SW 1271 (cell line): Measurements from ENCODE around the gene ZC3H12A.

Experiments
- DNase-seq, 2 experiments: peaks; one replicate each; lab custom pipeline; 2025; lab: John Stamatoyannopoulos, UW

Gene ZC3H12A

DNA sequence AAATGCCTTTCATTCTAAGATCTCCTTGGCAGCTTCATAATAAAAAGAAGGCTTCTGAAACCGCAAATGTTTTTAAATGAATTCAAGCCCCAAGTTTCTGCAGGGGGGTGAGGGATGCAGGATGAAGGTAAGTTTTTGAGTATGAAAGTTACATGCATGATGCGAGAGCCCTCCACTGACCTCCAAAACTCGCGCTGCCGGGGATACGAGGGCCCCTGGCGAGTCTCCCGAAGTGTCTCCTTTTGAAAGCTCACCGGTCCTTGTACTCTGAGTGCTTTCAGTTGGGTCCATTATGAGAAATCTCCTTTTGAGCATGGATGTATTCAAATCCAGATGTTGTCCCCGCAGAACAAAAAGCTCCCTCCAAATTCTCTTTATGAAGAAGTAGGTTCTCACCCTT, 18.9 kb upstream of the ZC3H12A start:
- DNase-seq, result no peak

GRCh38 chr1:37456614-37457013, 17.8 kb upstream of the ZC3H12A start:
- no peak for DNase-seq

DNA sequence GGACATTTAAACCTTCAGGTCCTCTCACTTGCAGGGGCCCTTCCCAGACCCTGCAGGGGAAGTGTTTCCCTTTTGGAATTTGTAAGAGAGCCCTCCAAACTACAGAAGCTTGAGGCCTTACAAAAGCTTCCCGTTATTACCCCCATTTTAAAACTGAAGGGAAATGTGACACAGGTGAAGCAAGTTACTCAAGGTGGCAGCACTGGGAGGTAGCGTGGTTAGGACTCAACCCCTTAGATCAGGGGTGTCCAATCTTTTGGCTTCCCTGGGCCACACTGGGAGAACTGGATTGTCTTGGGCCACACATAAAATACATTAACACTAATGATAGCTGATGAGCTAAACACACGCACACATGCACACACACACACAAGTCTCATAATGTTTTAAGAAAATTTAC, 15.8 kb upstream of the ZC3H12A start:
- no peak for DNase-seq

GRCh38 chr1:37461698-37462436, 12.5 kb upstream of the ZC3H12A start:
- DNase-seq, result no peak

- no peak for DNase-seq
Observed at GRCh38 chr1:37464443-37464842, 9.9 kb upstream of the ZC3H12A start.

GRCh38 chr1:37465593-37466517, 8.5 kb upstream of the ZC3H12A start:
- no peak for DNase-seq

GRCh38 chr1:37468037-37468436, 6.3 kb upstream of the ZC3H12A start:
- no peak for DNase-seq

- DNase-seq, result no peak
Observed at GRCh38 chr1:37469386-37469785, 5.0 kb upstream of the ZC3H12A start.

- DNase-seq, result peak in 1 of 2 experiments; percentile 73
Observed at GRCh38 chr1:37471345-37472231, 2.8 kb upstream of the ZC3H12A start.

DNA sequence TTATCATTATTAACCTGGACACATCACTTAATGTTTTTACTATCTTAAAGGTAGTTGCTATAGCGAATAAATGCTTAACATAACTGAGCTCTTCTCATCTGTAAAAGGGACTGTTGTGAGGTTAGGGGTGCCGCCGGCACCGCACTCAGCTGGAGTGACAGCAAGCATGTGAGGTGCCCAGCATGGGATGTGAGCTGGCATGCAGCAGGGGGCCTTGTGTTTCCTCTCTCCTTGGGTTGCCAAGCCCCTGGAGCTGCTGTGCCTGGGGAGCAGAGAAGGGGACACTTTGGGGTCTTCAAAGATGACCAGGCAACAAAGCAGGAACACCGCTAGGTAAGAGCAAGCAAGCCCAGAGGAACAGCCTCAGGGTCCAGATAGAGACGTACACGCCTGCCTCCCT, 2.1 kb upstream of the ZC3H12A start:
- DNase-seq, result no peak

- DNase-seq, result no peak
Observed at GRCh38 chr1:37472994-37473393, 1.4 kb upstream of the ZC3H12A start.

- DNase-seq, result peak in 1 of 2 experiments; percentile 30
Observed at GRCh38 chr1:37473431-37474045, 842 bp upstream of the ZC3H12A start.

DNA sequence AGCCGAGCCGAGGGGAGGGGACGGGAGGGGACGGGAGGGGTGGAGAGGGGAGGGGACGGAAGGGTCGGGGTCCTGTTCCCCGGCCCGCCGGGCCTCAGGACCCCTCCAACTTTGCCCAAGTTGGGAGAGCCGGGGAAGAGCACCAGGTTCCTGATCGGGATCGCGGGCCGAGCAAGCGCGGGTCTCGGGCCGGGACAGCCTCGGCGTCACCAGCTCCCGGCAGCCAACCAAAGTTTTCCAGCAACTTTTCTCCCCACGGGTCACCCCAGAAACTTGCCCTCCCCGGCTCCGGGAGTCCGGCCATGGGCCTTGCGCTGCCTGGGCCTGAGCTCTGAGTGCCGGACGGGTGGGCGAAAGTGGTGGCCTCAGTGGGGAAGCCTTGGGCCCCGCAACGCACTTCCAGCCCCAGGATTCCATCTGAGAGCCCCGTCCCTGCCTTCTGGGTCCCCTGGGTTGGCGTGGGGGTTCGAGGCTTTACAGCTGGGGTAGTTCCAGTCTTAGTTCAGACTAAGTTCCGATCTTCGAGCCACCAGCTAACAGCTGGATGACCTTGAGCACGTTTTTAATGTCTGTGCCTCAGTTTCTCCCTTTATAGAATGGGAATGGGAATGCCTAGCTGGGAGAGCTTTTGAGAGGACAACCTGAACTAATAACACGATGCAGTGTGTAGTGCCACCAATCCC, 458 bp downstream of the ZC3H12A start:
- DNase-seq, result no peak

DNA sequence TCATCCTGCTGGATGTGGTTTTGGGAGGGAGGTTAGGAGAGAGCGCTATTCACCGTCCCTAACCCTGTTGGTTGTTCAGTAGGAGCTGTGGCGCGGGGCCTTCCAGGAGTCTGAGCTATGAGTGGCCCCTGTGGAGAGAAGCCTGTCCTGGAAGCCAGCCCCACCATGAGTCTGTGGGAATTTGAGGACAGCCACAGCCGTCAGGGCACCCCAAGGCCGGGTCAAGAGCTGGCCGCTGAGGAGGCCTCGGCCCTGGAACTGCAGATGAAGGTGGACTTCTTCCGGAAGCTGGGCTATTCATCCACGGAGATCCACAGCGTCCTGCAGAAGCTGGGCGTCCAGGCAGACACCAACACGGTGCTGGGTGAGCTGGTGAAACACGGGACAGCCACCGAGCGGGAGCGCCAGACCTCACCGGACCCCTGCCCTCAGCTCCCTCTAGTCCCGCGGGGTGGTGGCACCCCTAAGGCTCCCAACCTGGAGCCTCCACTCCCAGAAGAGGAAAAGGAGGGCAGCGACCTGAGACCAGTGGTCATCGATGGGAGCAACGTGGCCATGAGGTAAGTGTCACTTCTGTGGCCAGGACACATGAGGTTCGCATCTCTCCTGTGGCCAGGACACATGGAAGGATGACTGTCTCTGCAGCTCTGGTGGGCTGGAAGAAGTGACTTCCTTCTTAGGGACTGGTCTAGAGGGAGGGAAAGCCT, 1.2 kb downstream of the ZC3H12A start:
- no peak for DNase-seq

DNA sequence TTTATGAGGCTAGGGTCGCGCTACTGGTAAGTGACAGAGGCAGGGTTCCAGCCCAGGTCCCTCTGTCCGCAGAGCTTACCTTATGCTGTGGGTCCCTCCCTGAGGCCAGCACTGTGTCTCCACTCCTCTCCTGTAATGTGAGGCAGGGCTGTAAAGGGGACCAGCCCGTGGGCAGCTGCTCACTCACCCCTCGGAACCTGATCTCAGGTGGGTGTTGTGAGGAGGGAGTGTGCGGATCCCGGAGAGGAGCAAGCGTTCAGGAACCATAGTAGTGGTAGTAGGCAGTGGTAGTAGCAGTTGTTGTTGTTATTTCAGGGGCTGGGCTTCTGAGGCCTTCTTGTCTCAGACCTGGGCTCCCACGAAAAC, 1.7 kb downstream of the ZC3H12A start:
- no peak for DNase-seq

GRCh38 chr1:37476460-37477197, 2.2 kb downstream of the ZC3H12A start:
- peak; percentile 63 to 65 for DNase-seq

GRCh38 chr1:37477198-37477931, 3.0 kb downstream of the ZC3H12A start:
- peak in 1 of 2 experiments; percentile 36 for DNase-seq

GRCh38 chr1:37477946-37478345, 3.6 kb downstream of the ZC3H12A start:
- DNase-seq, result no peak

DNA sequence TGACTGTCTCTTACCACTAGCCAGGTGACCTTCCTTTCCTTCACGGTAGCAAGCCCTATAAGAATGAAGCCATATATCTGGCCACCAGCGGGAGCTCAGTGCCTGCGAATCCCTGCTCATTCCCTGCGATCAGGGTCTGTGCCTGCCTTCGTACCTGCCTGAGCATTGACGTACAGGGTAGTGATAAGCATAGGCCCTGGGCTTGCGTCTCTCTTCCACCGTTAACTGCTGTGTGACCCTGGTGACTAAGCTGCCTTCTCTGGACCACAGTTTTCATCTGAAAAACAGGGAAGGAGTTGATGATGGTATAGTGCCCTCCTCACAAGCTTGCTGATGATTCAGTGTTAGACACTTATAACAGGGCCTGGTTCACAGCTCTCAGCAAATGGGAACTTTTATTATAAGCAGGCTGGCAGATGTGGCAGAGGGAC, 4.1 kb downstream of the ZC3H12A start:
- DNase-seq, result peak in 1 of 2 experiments; percentile 31
